Left hindlimb (tissue), 1 donor: ENCODE results near the gene SVEP1.
"Not testable (repeated sequence)": the region's sequence is repeated elsewhere in the genome, so short reads cannot be mapped to it uniquely, and the experiment has no call there.

Source experiments
- DNase-seq: peaks from one replicate; pipeline ENCODE4 v3.0.0-alpha.2; 2018

The SVEP1 gene

GRCh38 chr9:110578575-110579033, 937 bp downstream of the SVEP1 start:
- no peak for DNase-seq

- no peak for DNase-seq
Observed at GRCh38 chr9:110575945-110576344, 3.6 kb downstream of the SVEP1 start.

- peak; percentile 83 for DNase-seq
Observed at GRCh38 chr9:110575169-110575568, 4.4 kb downstream of the SVEP1 start.

GRCh38 chr9:110573305-110573704, 6.2 kb downstream of the SVEP1 start:
- DNase-seq = no peak

GRCh38 chr9:110571801-110572483, 7.6 kb downstream of the SVEP1 start:
- DNase-seq = no peak

GRCh38 chr9:110566156-110566555, 13.4 kb downstream of the SVEP1 start:
- no peak for DNase-seq

DNA sequence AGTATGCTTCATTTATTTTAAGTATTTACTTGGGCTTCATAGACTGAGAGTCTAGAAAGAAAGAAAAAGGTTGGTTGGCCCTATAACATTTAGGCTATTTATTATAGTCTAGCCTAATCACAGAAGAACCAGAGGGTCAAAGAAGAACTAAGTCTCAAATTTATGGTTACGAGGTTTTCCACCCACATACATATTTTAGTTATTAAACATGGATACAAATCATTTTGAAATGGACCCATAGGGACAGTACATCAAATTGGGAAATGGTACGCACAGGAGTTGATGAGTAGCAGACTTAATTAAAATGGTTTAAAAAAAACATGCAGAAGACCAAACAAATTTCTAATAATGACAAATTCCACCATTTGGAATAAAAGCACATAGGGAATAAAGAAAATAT, 17.7 kb downstream of the SVEP1 start:
- DNase-seq = no peak

DNA sequence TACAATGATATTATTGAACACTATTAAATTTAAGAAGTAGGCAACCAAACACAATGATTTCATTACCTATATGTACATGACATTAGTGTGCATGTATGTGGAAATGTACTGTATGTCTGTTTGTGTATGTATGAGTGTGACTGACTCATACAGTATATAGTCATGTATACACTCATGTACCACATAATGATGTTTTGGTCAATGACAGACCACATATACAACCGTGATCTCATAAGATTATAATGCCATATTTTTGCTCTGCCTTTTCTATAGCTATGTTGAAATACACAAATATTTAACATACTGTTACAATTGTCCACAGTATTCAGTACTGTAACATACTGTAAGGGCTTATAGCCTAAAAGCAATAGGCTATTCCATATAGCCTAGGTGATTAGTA, 19.7 kb downstream of the SVEP1 start:
- DNase-seq = no peak

- DNase-seq = no peak
Observed at GRCh38 chr9:110555551-110556331, 23.8 kb downstream of the SVEP1 start.

DNA sequence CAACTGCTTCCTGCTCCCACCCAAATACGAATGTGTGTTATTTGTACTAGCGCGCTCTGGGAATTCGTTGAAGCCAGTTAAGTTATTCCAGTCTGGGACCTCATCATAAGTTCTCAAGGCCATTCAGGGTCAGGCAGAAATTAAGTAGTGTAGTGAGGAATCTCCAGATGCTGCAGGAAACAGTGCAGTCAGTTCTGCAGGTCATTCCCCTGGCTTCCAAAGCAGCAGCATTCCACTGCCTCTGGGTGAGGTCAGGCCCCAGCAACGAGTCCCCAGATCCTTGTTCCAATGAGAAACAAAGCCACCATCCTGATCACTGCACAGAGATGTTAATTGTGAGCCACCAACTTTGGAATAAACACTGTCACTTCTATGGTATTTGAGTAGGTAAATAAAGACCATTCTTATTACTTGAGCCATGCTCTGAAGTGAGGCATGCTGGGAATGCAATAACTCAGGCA, 33.1 kb downstream of the SVEP1 start:
- DNase-seq = no peak

- DNase-seq = no peak
Observed at GRCh38 chr9:110545705-110546104, 33.8 kb downstream of the SVEP1 start.

DNA sequence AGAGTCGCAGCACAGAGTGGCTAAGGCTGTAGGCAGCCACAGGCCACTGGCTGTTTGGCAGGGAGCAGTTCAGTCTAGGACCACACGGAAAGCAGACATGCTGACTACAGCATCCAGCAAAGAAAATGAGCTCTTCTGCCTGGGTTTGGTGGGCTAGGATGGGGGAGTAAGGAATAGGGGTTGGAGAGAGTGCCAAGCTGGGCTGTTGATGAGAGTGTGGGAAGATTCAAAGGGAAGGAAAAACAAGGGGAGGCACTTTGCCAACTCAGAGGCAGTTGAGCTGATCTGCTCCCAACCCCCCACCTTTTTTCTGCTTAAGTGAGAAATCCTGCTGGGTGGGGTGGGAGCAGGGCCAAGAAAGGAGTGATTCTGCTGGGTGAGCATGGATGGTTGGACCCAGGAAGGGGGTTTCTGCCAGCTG, 35.9 kb downstream of the SVEP1 start:
- DNase-seq = peak; percentile 62

DNA sequence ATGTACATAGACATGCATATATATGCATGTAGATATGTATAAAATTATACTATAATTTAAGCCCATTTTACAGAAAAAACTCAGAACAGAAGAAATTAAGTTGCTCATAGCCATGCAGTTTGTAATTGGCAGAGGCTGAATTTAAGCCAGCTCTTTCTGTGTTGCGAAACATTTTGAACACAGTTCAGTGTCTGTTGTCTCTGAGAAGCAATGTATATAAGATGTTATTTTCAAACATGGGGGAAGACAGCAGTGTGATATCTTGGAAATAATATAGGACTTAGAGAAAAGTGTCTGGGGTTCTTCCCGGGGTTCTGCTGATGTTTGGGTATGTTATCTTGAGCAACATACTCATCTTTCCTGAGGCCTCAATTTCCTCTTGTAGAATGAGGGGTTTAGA, 37.6 kb downstream of the SVEP1 start:
- no peak for DNase-seq

- DNase-seq = no peak
Observed at GRCh38 chr9:110538647-110539041, 40.9 kb downstream of the SVEP1 start.

DNA sequence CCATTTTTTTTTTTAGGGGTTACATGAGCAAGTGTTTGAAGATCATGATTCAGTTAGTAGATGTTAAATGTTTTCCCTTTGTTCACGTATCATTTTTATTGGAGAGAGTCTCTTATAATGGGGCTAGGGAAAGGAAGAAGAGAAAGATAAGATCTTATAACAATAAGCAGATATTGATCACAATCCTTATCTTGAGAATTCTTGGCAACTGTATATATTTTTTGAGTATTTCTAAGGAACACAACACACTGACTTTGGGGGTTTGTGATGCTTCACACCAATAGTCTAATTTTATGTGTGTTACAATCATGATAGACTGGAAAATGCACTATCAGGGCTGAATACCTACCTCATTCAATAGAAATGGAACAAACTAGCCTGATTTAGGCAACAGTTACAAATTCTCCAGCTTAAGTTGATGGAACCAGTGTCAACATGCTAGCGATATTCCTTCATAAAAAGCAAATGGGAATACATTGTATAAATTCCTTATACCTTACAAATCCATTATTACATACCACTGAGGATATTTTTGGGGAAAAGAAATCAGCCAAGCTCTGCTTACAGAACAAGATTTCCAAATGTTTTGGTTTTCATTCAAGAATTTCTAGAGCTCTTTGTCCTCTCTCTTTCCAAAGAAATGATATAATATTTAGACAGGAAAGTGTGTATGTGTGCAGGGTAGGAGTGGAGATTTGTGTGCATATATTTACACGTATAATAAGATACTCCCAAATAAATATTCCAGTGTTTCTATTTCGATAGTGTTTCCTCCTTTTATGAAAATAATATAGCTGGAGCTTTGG, 41.5 kb downstream of the SVEP1 start:
- DNase-seq = no peak

DNA sequence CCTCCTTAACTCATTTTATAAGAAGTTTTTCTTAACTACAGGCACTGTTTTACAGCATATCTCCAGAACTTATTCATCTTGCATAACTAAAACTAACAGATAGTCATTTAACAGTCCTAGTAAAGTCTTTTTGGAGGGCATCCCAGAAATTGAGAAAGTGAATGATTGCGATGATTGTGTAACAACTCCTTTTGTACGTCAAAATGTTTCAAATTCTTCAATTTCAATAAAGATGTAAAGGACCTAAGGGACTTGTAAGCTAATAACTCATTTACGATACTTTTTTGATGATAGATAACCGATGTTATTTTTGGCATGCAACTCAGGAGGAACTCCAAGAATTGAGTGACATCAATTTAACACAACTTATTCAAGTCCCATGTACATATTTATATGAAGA, 42.7 kb downstream of the SVEP1 start:
- no peak for DNase-seq

GRCh38 chr9:110534162-110534561, 45.4 kb downstream of the SVEP1 start:
- DNase-seq = not testable (repeated sequence)

DNA sequence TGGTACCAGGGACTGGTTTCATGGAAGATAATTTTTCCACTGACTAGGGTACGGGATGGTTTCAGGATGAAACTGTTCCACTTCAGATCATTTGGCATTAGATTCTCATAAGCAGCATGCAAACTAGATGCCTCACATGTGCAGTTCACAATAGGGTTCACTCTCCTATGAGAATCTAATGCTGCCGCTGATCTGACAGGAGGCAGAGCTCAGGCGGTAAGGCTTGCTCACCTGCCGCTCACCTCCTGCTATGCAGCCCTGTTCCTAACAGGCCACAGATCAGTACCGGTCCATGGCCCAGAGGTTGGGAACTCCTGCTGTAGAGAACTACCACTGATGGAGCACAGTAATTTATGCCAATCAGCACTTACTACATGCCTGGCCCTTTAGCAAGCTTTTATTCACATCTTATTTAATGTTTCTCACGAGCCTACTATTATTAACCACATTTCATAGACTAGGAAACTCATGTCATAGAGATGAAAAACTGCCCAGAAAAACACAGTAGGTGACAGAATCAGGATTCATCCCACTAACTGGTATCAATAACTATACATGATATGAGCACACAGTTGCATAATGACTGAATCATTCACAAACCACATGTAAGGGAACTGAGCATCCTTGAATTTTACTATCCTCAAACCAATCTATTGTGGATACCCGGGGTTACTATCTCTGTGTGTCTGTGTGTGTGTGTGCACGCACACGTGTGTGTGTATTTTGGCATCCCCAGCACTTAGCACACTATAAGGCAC, 46.5 kb downstream of the SVEP1 start:
- DNase-seq = no peak

DNA sequence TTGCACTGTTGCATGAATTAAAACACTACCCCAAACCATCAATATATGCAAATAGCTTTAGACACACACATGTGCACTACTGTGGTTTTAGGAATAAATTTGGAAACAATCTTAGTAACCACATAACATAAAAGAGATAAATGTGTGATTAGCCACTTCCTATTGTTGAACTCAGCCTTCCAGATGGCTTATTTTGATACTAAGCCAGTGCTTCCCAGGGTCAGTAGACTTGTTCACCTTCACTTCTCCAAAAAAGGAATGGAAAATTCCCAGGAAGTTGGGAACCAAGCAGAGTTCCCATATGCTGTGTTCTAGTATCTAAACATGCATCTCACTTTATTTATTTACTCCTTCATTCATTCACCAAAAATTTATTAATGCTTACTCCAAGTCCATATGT, 47.8 kb downstream of the SVEP1 start:
- DNase-seq = no peak

GRCh38 chr9:110531241-110531640, 48.3 kb downstream of the SVEP1 start:
- DNase-seq = not testable (repeated sequence)

DNA sequence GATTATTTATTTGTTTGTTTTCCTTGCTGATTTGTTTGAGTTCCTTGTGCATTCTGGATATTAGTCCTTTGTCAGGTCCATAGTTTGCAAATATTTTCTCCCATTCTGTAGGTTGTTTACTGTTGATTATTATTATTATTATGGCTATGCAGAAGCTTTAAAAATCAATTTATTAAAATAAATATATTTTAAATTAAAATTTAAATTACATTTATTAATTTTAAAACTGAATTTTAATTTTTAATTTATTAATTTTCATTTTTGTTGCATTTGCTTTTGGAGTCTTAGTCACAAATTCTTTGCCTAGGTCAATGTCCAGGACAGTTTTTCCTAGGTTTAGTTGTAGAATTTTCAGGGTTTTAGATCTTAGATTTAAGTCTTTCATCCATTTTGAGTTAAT, 50.9 kb downstream of the SVEP1 start:
- no peak for DNase-seq

DNA sequence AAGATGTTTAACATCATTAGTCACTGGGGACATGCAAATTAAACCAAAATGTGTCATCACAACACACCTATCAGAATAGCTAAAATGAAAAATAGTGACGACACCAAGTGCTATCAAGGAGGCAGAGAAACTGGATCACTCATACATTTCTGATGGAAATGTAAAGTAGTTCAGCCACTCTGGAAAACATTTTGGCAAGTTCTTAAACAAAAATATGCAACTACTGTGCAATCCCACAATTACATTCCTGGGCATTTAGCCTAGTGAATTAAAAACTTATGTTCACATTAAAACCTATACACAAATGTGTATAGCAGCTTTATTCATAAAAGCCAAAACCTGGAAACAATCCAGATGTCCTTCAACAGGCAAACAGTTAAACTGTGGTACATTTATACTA, 53.1 kb downstream of the SVEP1 start:
- DNase-seq = no peak

GRCh38 chr9:110521206-110521605, 58.3 kb downstream of the SVEP1 start:
- no peak for DNase-seq
